Measurements from ENCODE around the gene ACOT9. TPM values are rescaled to one million over a fixed set of nuclear protein-coding genes. Genes with fewer than 3 reads are reported as not detected.
"Not testable (repeated sequence)": the region's sequence is repeated elsewhere in the genome, so short reads cannot be mapped to it uniquely, and the experiment has no call there.

Gene ACOT9
- total RNA-seq, 4 donors from 2014 or later: 11.1 to 29.7 (median 19.3) TPM

- intact Hi-C loops (cut with DNase I; ENCODE audit: low total_unique reads): no loop called here
- DNase-seq (ENCODE audit: low spot score in 2 of 2): no peak
- H3K4me3 ChIP-seq (ENCODE audit: low read depth, poor library complexity, severe bottlenecking): no peak overlapping the region
- no peak for TF ChIP-seq POLR2A (IDR thresholded peaks at IDR 0.05)
- no peak for TF ChIP-seq CTCF (IDR thresholded peaks at IDR 0.05)
- WGBS, 2 donors: 45 to 58% methylated on average over 3 of the region's 3 CpGs
Measured at GRCh38 chrX:23745786-23746185, 2.7 kb upstream of the ACOT9 start.

- DNase-seq (ENCODE audit: low spot score in 2 of 2); H3K4me3 ChIP-seq (ENCODE audit: low read depth, poor library complexity, severe bottlenecking); intact Hi-C loops (cut with DNase I; ENCODE audit: low total_unique reads): not testable (repeated sequence)
- 47 to 67% methylated on average over 13 to 14 of the region's 14 CpGs for WGBS, 2 donors
Measured at GRCh38 chrX:23743623-23743971, 521 bp upstream of the ACOT9 start.

GRCh38 chrX:23742174-23742696 lies 841 bp downstream of the ACOT9 start:
- H3K4me3 ChIP-seq (ENCODE audit: low read depth, poor library complexity, severe bottlenecking): peak overlapping the region; percentile 43
- DNase-seq (ENCODE audit: low spot score in 2 of 2): peak in 1 of 2 donors; percentile 43
- intact Hi-C loops (cut with DNase I; ENCODE audit: low total_unique reads): no loop called here
- no peak for TF ChIP-seq CTCF (IDR thresholded peaks at IDR 0.05)
- no peak for TF ChIP-seq POLR2A (IDR thresholded peaks at IDR 0.05)
- WGBS, 2 donors: 0 to 22% methylated on average over 6 of the region's 6 CpGs

GRCh38 chrX:23737413-23737812 lies 5.7 kb downstream of the ACOT9 start:
- DNase-seq (ENCODE audit: low spot score in 2 of 2): no peak
- no peak overlapping the region for H3K4me3 ChIP-seq (ENCODE audit: low read depth, poor library complexity, severe bottlenecking)
- intact Hi-C loops (cut with DNase I; ENCODE audit: low total_unique reads): no loop called here
- TF ChIP-seq POLR2A (IDR thresholded peaks at IDR 0.05) (no peak), CTCF (IDR thresholded peaks at IDR 0.05) (no peak)

- WGBS, 2 donors: 52 to 91% methylated on average over 3 of the region's 3 CpGs
- intact Hi-C loops (cut with DNase I; ENCODE audit: low total_unique reads): no loop called here
- TF ChIP-seq CTCF (IDR thresholded peaks at IDR 0.05) (no peak), POLR2A (IDR thresholded peaks at IDR 0.05) (no peak)
- DNase-seq (ENCODE audit: low spot score in 2 of 2): no peak
- no peak overlapping the region for H3K4me3 ChIP-seq (ENCODE audit: low read depth, poor library complexity, severe bottlenecking)
Measured at GRCh38 chrX:23736030-23736429, 7.0 kb downstream of the ACOT9 start.

- intact Hi-C loops (cut with DNase I; ENCODE audit: low total_unique reads): no loop called here
- H3K4me3 ChIP-seq (ENCODE audit: low read depth, poor library complexity, severe bottlenecking): no peak overlapping the region
- no peak for DNase-seq (ENCODE audit: low spot score in 2 of 2)
- TF ChIP-seq POLR2A (IDR thresholded peaks at IDR 0.05) (no peak), CTCF (IDR thresholded peaks at IDR 0.05) (no peak)
- 48 to 85% methylated on average over 5 of the region's 5 CpGs for WGBS, 2 donors
Measured at GRCh38 chrX:23732704-23733103, 10.4 kb downstream of the ACOT9 start.

Data from lower leg skin (tissue), 4 donors.